ENCODE measurements around the gene OR4A5. TPM values are rescaled to one million over a fixed set of nuclear protein-coding genes. Genes with fewer than 3 reads are reported as not detected.

The OR4A5 gene
- total RNA-seq: not detected in 2 replicates

GRCh38 chr11:54706532-54706931 lies at the start of gene OR4A5:
TSS of gene OR4A5 (plus strand) at chr11:54706832. CDS start at chr11:54706885, 53 bp downstream.

Other genes with a start within 250 kb of the OR4A5 start
- not detected in 2 replicates for gene OR4C46, start 102.8 kb upstream of the OR4A5 start, total RNA-seq

All from mesangial cell (primary cell).